Chondrocyte (in vitro differentiated cells): ENCODE data around the gene ZBTB12. TPM values are rescaled to one million over a fixed set of nuclear protein-coding genes. Genes with fewer than 3 reads are reported as not detected.

Experiments used
- DNase-seq: peaks from one replicate; pipeline ENCODE4 v3.0.0; 2021; ENCODE audit warnings: mixed read lengths, low spot score
- H3K27ac Mint-ChIP-seq: one replicate; pipeline ENCODE4 v1.8.0; 2021; ENCODE audit warnings: mild to moderate bottlenecking, moderate library complexity, mixed read lengths; ENCODE audit not compliant: unreplicated experiment
- H3K27me3 Mint-ChIP-seq: 2 replicates; pipeline ENCODE4 v1.8.0; 2021; ENCODE audit warnings: low read depth, mixed read lengths
- H3K36me3 Mint-ChIP-seq: 2 replicates; pipeline ENCODE4 v1.8.0; 2021; ENCODE audit warnings: low read depth, mixed read lengths
- H3K4me1 Mint-ChIP-seq: 2 replicates; pipeline ENCODE4 v1.8.0; 2021; ENCODE audit warnings: low read depth, mild to moderate bottlenecking, mixed read lengths
- H3K4me3 Mint-ChIP-seq: one replicate; pipeline ENCODE4 v1.8.0; 2021; ENCODE audit warnings: mild to moderate bottlenecking, moderate library complexity, mixed read lengths; ENCODE audit not compliant: unreplicated experiment
- H3K9me3 Mint-ChIP-seq: 2 replicates; pipeline ENCODE4 v1.8.0; 2021; ENCODE audit warnings: low read depth, mixed read lengths
- total RNA-seq: library from RNA; stranded (reverse); gene quantifications from 3 replicates; pipeline ENCODE4 v1.2.1, GENCODE V29; 2021
- TF ChIP-seq, protein P1 (sequence below): fragments of 200-600 bp; sonication (generic); IDR thresholded peaks from 2 replicates; pipeline ENCODE4 v1.5.0; 2021; ENCODE audit warnings: antibody characterized with exemption, mild to moderate bottlenecking, moderate library complexity

Gene ZBTB12
- total RNA-seq, 1 donor from 2014 or later, result 6.7 TPM

DNA sequence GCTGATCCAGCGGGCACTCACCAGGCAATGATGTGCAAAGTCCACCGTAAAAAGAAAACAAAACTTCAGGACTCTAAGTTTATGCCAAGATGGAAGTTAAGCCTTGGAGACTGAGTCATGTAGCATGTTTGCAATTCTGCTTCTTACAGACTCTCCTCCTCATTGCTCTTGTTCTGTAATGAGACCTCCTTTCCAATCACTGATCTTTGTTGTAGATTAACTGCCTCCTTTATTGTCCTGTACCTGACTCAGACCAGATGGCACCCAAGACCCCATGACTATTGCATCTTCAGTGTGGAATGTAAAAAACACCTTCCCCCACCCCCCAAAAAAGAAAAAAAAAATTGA lies 50.4 kb downstream of the ZBTB12 start:
- no peak for DNase-seq
- Mint-ChIP-seq H3K27me3 (no peaks in the 10 kb centered on the region), H3K4me1 (peaks cover 4% of the 10 kb centered on the region), H3K9me3 (no peaks in the 10 kb centered on the region), H3K36me3 (peaks cover 3% of the 10 kb centered on the region), H3K4me3 (peak overlapping the region; percentile 9), H3K27ac (peak overlapping the region; percentile 90)
- TF ChIP-seq, protein P1, sequence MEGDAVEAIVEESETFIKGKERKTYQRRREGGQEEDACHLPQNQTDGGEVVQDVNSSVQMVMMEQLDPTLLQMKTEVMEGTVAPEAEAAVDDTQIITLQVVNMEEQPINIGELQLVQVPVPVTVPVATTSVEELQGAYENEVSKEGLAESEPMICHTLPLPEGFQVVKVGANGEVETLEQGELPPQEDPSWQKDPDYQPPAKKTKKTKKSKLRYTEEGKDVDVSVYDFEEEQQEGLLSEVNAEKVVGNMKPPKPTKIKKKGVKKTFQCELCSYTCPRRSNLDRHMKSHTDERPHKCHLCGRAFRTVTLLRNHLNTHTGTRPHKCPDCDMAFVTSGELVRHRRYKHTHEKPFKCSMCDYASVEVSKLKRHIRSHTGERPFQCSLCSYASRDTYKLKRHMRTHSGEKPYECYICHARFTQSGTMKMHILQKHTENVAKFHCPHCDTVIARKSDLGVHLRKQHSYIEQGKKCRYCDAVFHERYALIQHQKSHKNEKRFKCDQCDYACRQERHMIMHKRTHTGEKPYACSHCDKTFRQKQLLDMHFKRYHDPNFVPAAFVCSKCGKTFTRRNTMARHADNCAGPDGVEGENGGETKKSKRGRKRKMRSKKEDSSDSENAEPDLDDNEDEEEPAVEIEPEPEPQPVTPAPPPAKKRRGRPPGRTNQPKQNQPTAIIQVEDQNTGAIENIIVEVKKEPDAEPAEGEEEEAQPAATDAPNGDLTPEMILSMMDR, result no peak

DNA sequence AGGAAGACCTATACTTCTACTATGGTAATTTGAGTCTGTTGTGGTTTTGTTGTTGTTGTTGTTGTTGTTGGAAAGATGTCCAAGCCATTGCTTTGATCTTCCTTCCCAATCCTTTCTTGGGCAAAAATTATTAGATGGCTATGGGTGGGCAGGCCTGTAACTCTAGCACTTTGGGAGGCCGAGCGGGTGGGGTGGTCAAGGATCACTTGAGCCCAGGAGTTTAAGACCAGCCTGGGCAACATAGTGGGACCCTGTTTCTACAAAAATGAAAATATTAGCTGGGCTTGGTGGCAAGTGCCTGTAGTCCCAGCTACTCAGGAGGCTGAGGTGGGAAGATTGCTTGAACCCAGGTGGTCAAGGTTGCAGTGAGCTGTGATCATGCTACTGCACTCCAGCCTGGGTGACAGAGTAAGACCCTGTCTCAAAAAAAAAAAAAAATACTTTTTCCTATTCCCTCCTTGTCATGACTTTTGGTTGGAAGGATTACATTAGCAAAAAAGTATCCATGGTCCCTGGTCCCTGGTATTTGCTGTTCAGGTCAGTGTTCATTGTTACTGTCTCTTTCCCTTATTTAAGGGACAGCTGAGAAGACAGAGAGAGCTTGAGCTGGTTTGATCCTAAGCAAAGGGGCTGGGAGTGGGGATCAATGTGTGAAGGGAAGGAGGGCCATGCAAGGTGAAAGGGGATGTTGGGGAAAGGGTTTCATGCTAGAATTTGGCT lies 51.0 kb downstream of the ZBTB12 start:
- Mint-ChIP-seq H3K9me3 (no peaks in the 10 kb centered on the region), H3K27me3 (no peaks in the 10 kb centered on the region), H3K4me1 (peaks cover 4% of the 10 kb centered on the region), H3K36me3 (peaks cover 3% of the 10 kb centered on the region), H3K27ac (peak overlapping the region; percentile 90), H3K4me3 (no peak overlapping the region)
- TF ChIP-seq, protein P1, result no peak
- DNase-seq, result no peak

Other genes with a start within 250 kb of the ZBTB12 start
- gene BAG6, start 249.4 kb downstream of the ZBTB12 start, total RNA-seq, result 253 to 308 TPM (median 262 TPM) in 3 replicates
- gene APOM, start 246.2 kb downstream of the ZBTB12 start, total RNA-seq, result 0.85 to 1.2 TPM in 2 of 3 replicates, not detected in the other
- 19.1 to 20.3 TPM (median 20.2 TPM) in 3 replicates for gene C6orf47, start 241.3 kb downstream of the ZBTB12 start, total RNA-seq
- 12.0 to 15.4 TPM (median 13.9 TPM) in 3 replicates for gene GPANK1, start 237.1 kb downstream of the ZBTB12 start, total RNA-seq
- 116 to 126 TPM (median 122 TPM) in 3 replicates for gene CSNK2B, start 236.0 kb downstream of the ZBTB12 start, total RNA-seq
- 10.2 to 14.3 TPM (median 11.7 TPM) in 3 replicates for gene LY6G5B, start 232.1 kb downstream of the ZBTB12 start, total RNA-seq
- 1.3 to 3.6 TPM (median 2.4 TPM) in 3 replicates for gene LY6G5C, start 221.0 kb downstream of the ZBTB12 start, total RNA-seq
- gene ABHD16A, start 198.8 kb downstream of the ZBTB12 start, total RNA-seq, result 27.8 to 33.9 TPM (median 32.3 TPM) in 3 replicates
- gene LY6G6F, start 195.2 kb downstream of the ZBTB12 start, total RNA-seq, result not detected in 3 replicates
- not detected in 3 replicates for gene LY6G6D, start 186.7 kb downstream of the ZBTB12 start, total RNA-seq
- 0.30 TPM in 1 of 3 replicates, not detected in the others for gene LY6G6C, start 180.3 kb downstream of the ZBTB12 start, total RNA-seq
- not detected in 3 replicates for gene MPIG6B, start 178.7 kb downstream of the ZBTB12 start, total RNA-seq
- gene DDAH2, start 172.8 kb downstream of the ZBTB12 start, total RNA-seq, result 66.4 to 99.6 TPM (median 95.7 TPM) in 3 replicates
- 256 to 328 TPM (median 317 TPM) in 3 replicates for gene CLIC1, start 165.6 kb downstream of the ZBTB12 start, total RNA-seq
- gene MSH5, start 162.1 kb downstream of the ZBTB12 start, total RNA-seq, result 8.4 to 17.4 TPM (median 9.4 TPM) in 3 replicates
- gene SAPCD1, start 139.4 kb downstream of the ZBTB12 start, total RNA-seq, result 1.3 to 2.4 TPM (median 1.4 TPM) in 3 replicates
- gene VWA7, start 124.8 kb downstream of the ZBTB12 start, total RNA-seq, result 0.15 to 0.62 TPM (median 0.17 TPM) in 3 replicates
- 71.1 to 101 TPM (median 71.9 TPM) in 3 replicates for gene VARS1, start 106.3 kb downstream of the ZBTB12 start, total RNA-seq
- gene LSM2, start 95.1 kb downstream of the ZBTB12 start, total RNA-seq, result 35.0 to 42.5 TPM (median 35.7 TPM) in 3 replicates
- gene HSPA1L, start 86.8 kb downstream of the ZBTB12 start, total RNA-seq, result 0.89 to 1.5 TPM (median 1.00 TPM) in 3 replicates
- gene HSPA1A, start 86.5 kb downstream of the ZBTB12 start, total RNA-seq, result 23.0 to 46.3 TPM (median 46.2 TPM) in 3 replicates
- 46.8 to 57.9 TPM (median 50.4 TPM) in 3 replicates for gene HSPA1B, start 74.3 kb downstream of the ZBTB12 start, total RNA-seq
- gene NEU1, start 39.3 kb downstream of the ZBTB12 start, total RNA-seq, result 63.8 to 67.5 TPM (median 64.2 TPM) in 3 replicates
- not detected in 3 replicates for gene SLC44A4, start 23.1 kb downstream of the ZBTB12 start, total RNA-seq
- gene EHMT2, start 4.4 kb downstream of the ZBTB12 start, total RNA-seq, result 37.7 to 53.0 TPM (median 40.0 TPM) in 3 replicates
- gene C2, start 25.6 kb upstream of the ZBTB12 start, total RNA-seq, result 0.52 to 1.5 TPM (median 0.56 TPM) in 3 replicates
- gene CFB, start 44.0 kb upstream of the ZBTB12 start, total RNA-seq, result 2.3 to 3.2 TPM (median 2.6 TPM) in 3 replicates
- 43.5 to 59.3 TPM (median 50.6 TPM) in 3 replicates for gene NELFE, start 56.9 kb upstream of the ZBTB12 start, total RNA-seq
- 56.9 to 85.6 TPM (median 61.2 TPM) in 3 replicates for gene SKIC2, start 57.1 kb upstream of the ZBTB12 start, total RNA-seq
- gene DXO, start 70.1 kb upstream of the ZBTB12 start, total RNA-seq, result 15.8 to 25.9 TPM (median 19.3 TPM) in 3 replicates
- gene C4A, start 80.0 kb upstream of the ZBTB12 start, total RNA-seq, result 7.2 to 13.3 TPM (median 10.5 TPM) in 3 replicates
- 7.3 to 10.3 TPM (median 9.6 TPM) in 3 replicates for gene C4B, start 112.7 kb upstream of the ZBTB12 start, total RNA-seq
- gene CYP21A2, start 136.3 kb upstream of the ZBTB12 start, total RNA-seq, result 0.30 to 0.68 TPM (median 0.41 TPM) in 3 replicates
- 1.9 to 2.9 TPM (median 2.3 TPM) in 3 replicates for gene TNXB, start 207.3 kb upstream of the ZBTB12 start, total RNA-seq
- 68.0 to 86.5 TPM (median 68.7 TPM) in 3 replicates for gene ATF6B, start 226.2 kb upstream of the ZBTB12 start, total RNA-seq
- gene FKBPL, start 228.2 kb upstream of the ZBTB12 start, total RNA-seq, result 4.3 to 6.3 TPM (median 4.9 TPM) in 3 replicates
- gene PRRT1, start 249.9 kb upstream of the ZBTB12 start, total RNA-seq, result 0.73 to 1.6 TPM (median 1.3 TPM) in 3 replicates